Large intestine (tissue), 3 donors: Measurements from ENCODE around the gene HRAS. TPM values are rescaled to one million over a fixed set of nuclear protein-coding genes. Genes with fewer than 3 reads are reported as not detected.

ENCODE experiments used
- DNase-seq, 2 donors: peaks; one replicate each; pipeline versions ENCODE4 v3.0.0 to v3.0.0-alpha.2; 2013
- H3K27ac ChIP-seq: one replicate; pipeline ENCODE4 v1.5.1; 2013; ENCODE audit warnings: low read length
- H3K27me3 ChIP-seq: 2 replicates; pipeline ENCODE4 v1.6.1; 2013; ENCODE audit warnings: low read length; ENCODE audit not compliant: control insufficient read depth, insufficient read depth
- H3K36me3 ChIP-seq: 2 replicates; pipeline ENCODE4 v1.6.1; 2013; ENCODE audit warnings: low read length; ENCODE audit not compliant: control insufficient read depth, insufficient read depth
- H3K4me1 ChIP-seq: one replicate; pipeline ENCODE4 v1.6.1; 2013; ENCODE audit warnings: low read length; ENCODE audit not compliant: control insufficient read depth, insufficient read depth
- H3K4me3 ChIP-seq: one replicate; pipeline ENCODE4 v1.5.1; 2013; ENCODE audit warnings: low read length
- H3K9me3 ChIP-seq: one replicate; pipeline ENCODE4 v1.6.1; 2013; ENCODE audit warnings: mild to moderate bottlenecking, low read depth, low read length, moderate library complexity; ENCODE audit not compliant: control insufficient read depth
- WGBS: methylation state at CpG from one replicate; pipeline ENCODE4 v1.1.5; 2013; ENCODE audit warnings: low lambda C conversion rate; ENCODE audit not compliant: insufficient coverage; 5-methylcytosine and 5-hydroxymethylcytosine counted together
- polyA plus RNA-seq: library from polyadenylated mRNA; unstranded; fragments of 120-200 nt; gene quantifications from one replicate; pipeline ENCODE4 v1.2.1, GENCODE V29; 2013

HRAS gene
- polyA plus RNA-seq, 1 donor = 28.3 TPM

GRCh38 chr11:532986-533585, 2.3 kb downstream of the HRAS start:
- no CpG with 5 or more reads among the region's 33 CpGs for WGBS
- Histone ChIP-seq H3K27ac (no peak overlapping the region), H3K4me1 (peaks cover 17% of the 10 kb centered on the region), H3K27me3 (peaks cover 19% of the 10 kb centered on the region), H3K36me3 (peaks cover 28% of the 10 kb centered on the region), H3K4me3 (no peak overlapping the region), H3K9me3 (peaks cover 9% of the 10 kb centered on the region)
- DNase-seq = no peak

- H3K36me3 ChIP-seq = peaks cover 28% of the 10 kb centered on the region
- H3K27me3 ChIP-seq = peaks cover 14% of the 10 kb centered on the region
- no peak overlapping the region for H3K4me3 ChIP-seq
- peaks cover 12% of the 10 kb centered on the region for H3K4me1 ChIP-seq
- no CpG with 5 or more reads among the region's 23 CpGs for WGBS
- H3K27ac ChIP-seq = no peak overlapping the region
- H3K9me3 ChIP-seq = peaks cover 8% of the 10 kb centered on the region
- no peak for DNase-seq
Observed at GRCh38 chr11:532527-532985, 2.8 kb downstream of the HRAS start.

- Histone ChIP-seq H3K27me3 (peaks cover 8% of the 10 kb centered on the region), H3K4me1 (peaks cover 7% of the 10 kb centered on the region), H3K27ac (no peak overlapping the region), H3K9me3 (peaks cover 3% of the 10 kb centered on the region), H3K36me3 (peaks cover 28% of the 10 kb centered on the region), H3K4me3 (no peak overlapping the region)
- no peak for DNase-seq
- whole genome bisulfite sequencing = no CpG with 5 or more reads among the region's 18 CpGs
Observed at GRCh38 chr11:531919-532526, 3.4 kb downstream of the HRAS start.

GRCh38 chr11:530960-531831, 4.2 kb downstream of the HRAS start:
- Histone ChIP-seq H3K9me3 (no peaks in the 10 kb centered on the region), H3K36me3 (peaks cover 28% of the 10 kb centered on the region), H3K4me1 (peaks cover 4% of the 10 kb centered on the region), H3K27me3 (no peaks in the 10 kb centered on the region), H3K4me3 (no peak overlapping the region), H3K27ac (no peak overlapping the region)
- WGBS = no CpG with 5 or more reads among the region's 28 CpGs
- DNase-seq = no peak

- no peak for DNase-seq
- Histone ChIP-seq H3K27ac (no peak overlapping the region), H3K4me1 (peaks cover 4% of the 10 kb centered on the region), H3K4me3 (no peak overlapping the region), H3K36me3 (peaks cover 28% of the 10 kb centered on the region), H3K27me3 (no peaks in the 10 kb centered on the region), H3K9me3 (no peaks in the 10 kb centered on the region)
- WGBS = no CpG with 5 or more reads among the region's 18 CpGs
Observed at GRCh38 chr11:529728-530411, 5.5 kb downstream of the HRAS start.

- DNase-seq = no peak
- whole genome bisulfite sequencing = no CpG with 5 or more reads among the region's 29 CpGs
Observed at GRCh38 chr11:528815-529727, 6.3 kb downstream of the HRAS start.

GRCh38 chr11:528166-528814, 7.1 kb downstream of the HRAS start:
- H3K4me3 ChIP-seq = no peak overlapping the region
- no peaks in the 10 kb centered on the region for H3K9me3 ChIP-seq
- no peak for DNase-seq
- no peaks in the 10 kb centered on the region for H3K4me1 ChIP-seq
- no CpG with 5 or more reads among the region's 30 CpGs for WGBS
- peaks cover 21% of the 10 kb centered on the region for H3K36me3 ChIP-seq
- H3K27me3 ChIP-seq = no peaks in the 10 kb centered on the region
- no peak overlapping the region for H3K27ac ChIP-seq

More at GRCh38 chr11:528815-529727, 6.3 kb downstream of the HRAS start:
- peaks cover under 1% of the 10 kb centered on the region for H3K4me1 ChIP-seq
- H3K27ac ChIP-seq = no peak overlapping the region
- H3K27me3 ChIP-seq = no peaks in the 10 kb centered on the region
- H3K36me3 ChIP-seq = peaks cover 28% of the 10 kb centered on the region
- H3K9me3 ChIP-seq = no peaks in the 10 kb centered on the region
- H3K4me3 ChIP-seq = no peak overlapping the region

- H3K27me3 ChIP-seq = no peaks in the 10 kb centered on the region
- no peak overlapping the region for H3K4me3 ChIP-seq
- WGBS = no CpG with 5 or more reads among the region's 17 CpGs
- peaks cover 2% of the 10 kb centered on the region for H3K36me3 ChIP-seq
- no peak overlapping the region for H3K27ac ChIP-seq
- H3K9me3 ChIP-seq = no peaks in the 10 kb centered on the region
- H3K4me1 ChIP-seq = no peaks in the 10 kb centered on the region
- DNase-seq = no peak
Observed at GRCh38 chr11:526192-526591, 9.2 kb downstream of the HRAS start.

GRCh38 chr11:521177-521688, 14.1 kb downstream of the HRAS start:
- WGBS = no CpG with 5 or more reads among the region's 10 CpGs
- Histone ChIP-seq H3K4me3 (no peak overlapping the region), H3K4me1 (peaks cover 6% of the 10 kb centered on the region), H3K9me3 (peaks cover 27% of the 10 kb centered on the region), H3K36me3 (no peaks in the 10 kb centered on the region), H3K27me3 (no peaks in the 10 kb centered on the region), H3K27ac (no peak overlapping the region)
- DNase-seq = no peak
